Measurements from ENCODE around the gene GALNT9.

- TF ChIP-seq POLR2A (IDR thresholded peaks at IDR 0.05) (no peak), CTCF (IDR thresholded peaks at IDR 0.05) (no peak)
These were observed 100.8 kb downstream of the GALNT9 start for GRCh38 chr12:132228476-132229192.
